GM23338 (cell line): ENCODE data around the gene HIBADH.

Experiments used
- CTCF ChIP-seq, 2 experiments: fragments of 200-600 bp in 1 of 2; sonication (generic) in 1 of 2; conservative IDR thresholded peaks; 2 replicates each; pipeline versions ENCODE4 v1.5.1 to v1.6.1; 2016 to 2017; ENCODE audit warnings: antibody characterized with exemption in 2 of 2, low read depth in 2 of 2, mild to moderate bottlenecking in 2 of 2, moderate library complexity in 1 of 2
- ETS1 ChIP-seq: IDR thresholded peaks from 2 replicates; pipeline ENCODE4 v1.6.1; 2016; ENCODE audit warnings: antibody characterized with exemption
- EZH2 ChIP-seq: fragments of 200-600 bp; sonication (generic); IDR thresholded peaks from one replicate; pipeline ENCODE4 v1.8.0; 2017; ENCODE audit warnings: antibody characterized with exemption, mild to moderate bottlenecking, low read depth; ENCODE audit not compliant: unreplicated experiment
- EZH2phosphoT487 ChIP-seq: fragments of 200-600 bp; sonication (generic); IDR thresholded peaks from one replicate; pipeline ENCODE4 v1.8.1; 2018; ENCODE audit warnings: antibody characterized with exemption; ENCODE audit not compliant: unreplicated experiment
- JUNB ChIP-seq: IDR thresholded peaks from one replicate; pipeline ENCODE4 v1.6.1; 2016; ENCODE audit warnings: antibody characterized with exemption; ENCODE audit not compliant: unreplicated experiment
- ZNF331 ChIP-seq: fragments of 250-450 bp; sonication (Bioruptor Pico); IDR thresholded peaks from 2 replicates; pipeline ENCODE4 v1.5.0; 2020; ENCODE audit warnings: low read depth, mild to moderate bottlenecking, moderate library complexity

GRCh38 chr7:27685209-27685608 lies 22.5 kb upstream of the HIBADH start:
- TF ChIP-seq CTCF (conservative IDR thresholded peaks at IDR 0.05; ENCODE audit: low read depth in 2 of 2), result no peak
- TF ChIP-seq ETS1, result no peak
- no peak for TF ChIP-seq EZH2
- TF ChIP-seq EZH2phosphoT487, result no peak
- TF ChIP-seq ZNF331 (CRISPR knock-in tag), result no peak
- no peak for TF ChIP-seq JUNB
